NCI-H2107 treated with DMSO at 0.1 percent for 48 hours (cell line): ENCODE results near the gene RAP1GAP2.
"Not testable (repeated sequence)": the region's sequence is repeated elsewhere in the genome, so short reads cannot be mapped to it uniquely, and the experiment has no call there.

Source experiments
- DNase-seq: peaks from one replicate; lab custom pipeline; 2025; ENCODE audit not compliant: unreplicated experiment; lab: John Stamatoyannopoulos, UW

RAP1GAP2 gene

DNA sequence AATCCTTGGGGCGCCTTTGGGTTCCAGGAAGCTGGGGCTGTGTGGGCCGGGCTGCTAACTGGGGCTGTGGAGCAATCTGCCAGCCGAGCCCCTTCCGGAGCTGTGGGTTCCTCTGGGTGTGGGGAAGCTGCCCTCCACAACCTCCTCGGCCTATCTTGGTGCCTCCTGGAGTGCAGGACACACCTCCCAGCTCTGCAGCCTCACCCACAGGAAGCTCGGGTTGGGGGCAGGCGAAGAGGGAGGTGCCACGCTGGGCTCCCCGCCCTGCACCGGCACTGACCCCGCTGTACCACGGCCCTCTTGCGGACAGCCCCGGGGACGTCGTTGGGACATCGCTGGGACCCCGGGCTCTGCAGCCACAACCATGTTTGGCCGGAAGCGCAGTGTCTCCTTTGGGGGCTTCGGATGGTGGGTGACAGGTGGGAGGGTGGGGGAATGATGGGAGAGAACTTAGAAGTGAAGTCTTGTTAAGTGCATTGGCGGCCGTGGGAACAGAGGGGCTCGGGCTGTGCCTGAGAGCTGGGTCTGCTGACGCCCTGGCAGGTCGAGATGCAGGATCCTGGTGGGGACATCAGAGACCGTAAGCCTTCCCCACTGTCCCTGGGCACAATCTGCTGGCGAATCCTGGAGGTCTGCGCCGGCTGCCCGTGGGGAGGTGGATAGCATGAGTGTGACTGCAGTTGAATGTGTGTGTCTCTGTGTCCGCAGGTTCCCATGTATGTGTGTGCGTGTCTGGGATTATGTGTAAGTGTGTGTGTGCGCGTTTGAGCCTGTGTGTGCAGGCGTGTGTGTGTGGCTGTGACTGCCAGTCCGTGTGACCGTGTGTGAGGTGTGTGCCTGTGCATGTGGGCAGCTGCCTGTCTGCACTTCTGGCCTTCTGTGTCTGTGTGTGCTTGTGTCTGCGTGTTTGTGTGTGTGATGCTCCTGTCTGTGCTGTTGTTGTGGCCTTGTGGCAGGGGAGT is at the start of gene RAP1GAP2:
TSS of gene RAP1GAP2 (plus strand) at position 275 of the 962 bp plus-strand sequence. CDS start at position 365, 90 bp downstream.
- no peak for DNase-seq

DNA sequence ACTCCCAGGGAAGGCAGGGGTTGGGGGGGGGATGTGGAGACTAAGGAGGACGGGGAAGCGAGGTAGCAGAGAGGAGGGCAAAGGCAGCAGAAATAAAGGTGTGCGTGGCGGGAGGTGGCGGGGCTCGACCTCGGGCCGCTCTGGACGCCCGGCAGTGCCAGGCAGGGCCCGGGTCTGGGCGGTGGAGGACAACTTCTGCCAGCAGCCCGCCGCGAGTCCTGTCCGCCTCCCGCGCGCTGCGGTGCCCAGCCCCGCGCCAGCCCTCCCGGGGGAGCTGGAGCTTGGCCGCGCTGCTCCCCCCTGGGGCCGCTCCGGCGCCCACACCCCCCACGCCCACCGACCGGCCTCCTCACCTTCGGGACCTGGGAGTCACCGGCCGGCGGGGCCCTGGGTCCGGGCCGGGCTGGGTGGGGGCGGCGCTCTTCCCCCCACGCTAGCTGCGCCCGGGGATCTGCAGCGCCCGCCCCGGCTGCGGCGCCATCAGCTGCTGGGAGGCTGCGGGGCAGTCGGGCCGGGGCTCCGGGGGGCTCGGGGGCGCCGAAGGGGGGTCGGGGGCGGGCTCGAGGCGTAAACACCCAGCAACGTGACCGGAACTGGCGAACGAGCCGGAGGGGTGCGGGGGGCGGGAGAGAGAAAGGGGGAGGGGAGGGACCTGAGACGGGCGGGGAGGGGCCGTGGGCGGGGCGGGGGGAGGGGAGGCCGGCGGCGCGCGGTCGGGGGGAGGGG is 47.0 kb upstream of the RAP1GAP2 start, which contains the start of gene CCDC92B:
TSS of gene CCDC92B (minus strand) at position 595 of the 726 bp plus-strand sequence. CDS start 14,507 bp downstream, outside the sequence.
- DNase-seq, result no peak

DNA sequence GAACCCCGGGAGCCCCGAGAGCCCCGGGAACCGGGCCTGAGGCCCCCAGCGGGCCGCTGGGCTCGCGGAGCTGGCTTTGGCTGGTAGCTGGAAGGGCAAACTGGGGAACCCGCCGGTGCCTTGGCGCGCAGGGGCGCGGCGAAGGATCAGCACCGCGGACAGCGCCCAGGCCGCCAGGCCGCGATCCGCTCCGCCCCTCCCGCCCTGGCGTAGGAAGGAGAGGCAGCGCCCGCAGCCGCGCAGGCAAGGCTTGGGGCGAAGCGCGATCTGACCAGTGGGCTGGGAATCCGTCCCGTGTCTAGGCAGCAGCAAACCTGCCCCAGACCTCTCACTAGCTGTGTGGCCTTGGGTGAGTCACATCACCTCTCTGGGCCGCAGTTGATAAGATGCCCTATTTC is 46.5 kb upstream of the RAP1GAP2 start:
- DNase-seq, result no peak

DNA sequence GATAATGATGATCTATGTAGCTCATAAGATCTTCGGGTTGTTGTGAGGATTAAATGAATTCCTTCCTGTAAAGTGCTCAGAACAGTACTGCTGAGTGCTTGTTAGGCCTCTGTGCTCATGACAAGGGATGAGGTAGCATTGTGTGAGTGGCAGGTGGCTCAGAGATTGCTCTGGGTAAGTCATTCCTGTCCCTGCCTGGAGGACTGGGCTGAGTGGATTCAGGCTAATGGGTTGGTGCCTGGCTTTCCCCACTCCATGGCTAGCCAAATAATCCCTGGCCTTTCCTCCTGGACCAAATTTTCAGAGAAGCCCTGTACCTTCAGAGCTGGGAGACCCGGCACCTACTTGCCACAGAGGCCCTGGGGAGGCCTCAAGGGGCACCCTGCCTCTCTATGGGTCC is 45.5 kb upstream of the RAP1GAP2 start:
- DNase-seq, result no peak

DNA sequence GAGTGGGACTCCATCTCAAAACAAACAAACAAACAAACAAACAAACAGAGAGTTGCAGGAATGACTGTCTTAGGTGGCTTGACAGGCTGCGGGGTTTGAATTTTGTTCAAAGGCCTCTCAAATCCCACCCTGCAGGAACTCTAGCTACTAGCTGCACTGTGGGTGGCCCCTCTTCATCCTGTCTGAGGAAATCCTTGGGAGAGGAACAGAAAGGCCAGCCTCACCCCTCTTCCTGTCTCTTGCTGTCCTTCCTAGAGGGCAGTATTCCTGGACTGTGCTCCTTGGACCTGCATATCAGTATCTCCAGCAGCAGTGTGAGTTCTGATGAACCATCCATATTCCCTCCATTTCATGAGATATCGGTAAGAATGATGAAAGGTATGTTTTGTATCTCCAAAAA is 44.7 kb upstream of the RAP1GAP2 start:
- no peak for DNase-seq

DNA sequence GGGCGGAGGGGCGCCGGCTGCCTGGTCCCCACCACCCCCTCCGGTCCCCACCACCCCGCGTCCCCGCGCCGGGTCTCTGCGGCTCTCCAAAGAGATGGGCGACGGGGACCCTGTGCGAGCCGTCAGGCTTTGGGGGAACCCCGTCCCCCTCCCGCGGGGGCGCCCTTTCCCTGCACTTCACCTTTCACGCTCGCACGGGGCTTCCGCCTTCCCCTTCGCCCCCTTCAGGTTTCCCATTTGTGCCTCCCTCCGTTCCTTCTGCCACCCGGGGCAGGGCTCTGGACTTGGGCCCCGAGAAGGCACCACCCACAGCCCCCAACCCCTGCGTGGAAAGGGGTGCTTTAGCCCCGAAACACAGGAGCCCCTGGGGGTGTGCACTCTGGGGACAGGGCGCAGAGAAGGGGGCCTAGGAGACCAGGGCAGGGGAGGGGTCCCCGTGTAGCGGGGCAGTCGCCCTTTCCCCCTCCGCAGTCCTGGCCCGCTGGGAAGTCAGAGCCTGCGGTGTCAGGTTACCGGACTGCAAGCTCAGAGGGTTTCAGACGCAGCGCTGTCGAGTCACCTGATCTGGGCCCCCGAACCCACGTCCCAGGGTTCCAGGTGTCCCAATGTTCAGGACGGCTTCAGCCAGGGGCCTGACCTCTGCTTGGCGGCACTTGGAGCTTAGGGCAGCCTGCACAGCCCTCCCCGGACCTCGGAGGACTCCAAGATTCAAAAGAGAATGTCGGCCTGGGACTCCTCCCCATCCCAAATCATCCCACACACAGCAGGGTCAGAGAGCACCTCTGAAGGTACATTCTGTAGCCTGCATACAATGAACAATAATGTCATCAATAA is 40.1 kb upstream of the RAP1GAP2 start:
- DNase-seq, result no peak

DNA sequence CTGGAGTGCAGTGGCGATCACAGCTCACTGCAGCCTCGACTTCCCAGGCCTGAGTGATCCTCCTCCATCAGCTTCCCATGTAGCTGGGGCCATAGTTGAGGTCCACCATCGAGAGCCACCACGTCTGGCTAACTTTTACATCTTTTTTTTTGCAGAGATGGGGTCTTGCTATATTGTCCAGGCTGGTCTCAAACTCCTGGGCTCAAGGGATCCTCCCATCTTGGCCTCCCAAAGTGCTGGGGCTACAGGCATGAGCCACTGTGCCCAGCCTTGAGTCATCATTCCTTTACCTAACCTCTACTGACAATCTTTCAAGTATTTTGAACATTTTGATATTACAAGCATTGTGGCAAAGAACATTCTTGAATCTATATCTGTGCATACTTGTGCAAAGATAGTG is 37.4 kb upstream of the RAP1GAP2 start:
- DNase-seq, result no peak

DNA sequence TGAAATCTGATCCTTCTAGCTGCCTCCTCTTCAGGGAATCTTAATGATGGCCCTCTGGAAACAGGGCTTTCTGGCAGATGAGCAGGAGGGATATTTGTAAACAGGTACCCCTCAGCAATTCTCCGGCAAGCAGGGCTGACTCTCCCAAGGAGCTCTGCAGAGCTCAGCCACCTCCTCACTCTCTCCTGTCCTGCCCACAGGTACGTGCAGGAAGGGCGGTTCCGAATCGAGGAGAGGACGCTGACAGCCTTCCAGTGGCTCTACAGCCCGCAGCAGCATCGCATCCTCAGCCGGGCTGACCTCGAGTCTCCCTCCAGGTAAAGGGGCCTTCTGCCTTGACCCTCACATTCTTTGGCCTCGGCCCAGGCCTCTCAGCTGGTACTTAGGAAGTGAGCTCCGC is 26.1 kb upstream of the RAP1GAP2 start:
- no peak for DNase-seq

DNA sequence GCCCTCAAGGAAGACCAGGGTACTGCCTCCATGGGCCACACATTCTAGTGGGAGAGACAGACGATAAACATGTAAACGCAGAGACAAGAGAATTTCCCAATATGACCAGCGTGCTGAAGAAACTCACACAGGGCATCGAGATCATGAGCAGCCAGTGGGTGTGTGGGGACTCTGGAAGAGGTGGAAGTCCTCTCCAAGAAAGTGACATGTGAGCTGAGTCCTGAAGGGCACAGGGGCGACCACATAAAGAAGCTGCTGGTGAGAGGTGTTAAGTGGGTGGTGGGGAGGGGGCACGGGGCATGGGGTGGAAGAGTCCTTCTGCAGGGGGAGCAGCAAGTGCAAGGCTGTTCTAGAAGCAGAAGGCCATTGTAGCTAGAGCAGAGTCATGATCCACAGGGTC is 21.0 kb upstream of the RAP1GAP2 start:
- DNase-seq, result no peak

DNA sequence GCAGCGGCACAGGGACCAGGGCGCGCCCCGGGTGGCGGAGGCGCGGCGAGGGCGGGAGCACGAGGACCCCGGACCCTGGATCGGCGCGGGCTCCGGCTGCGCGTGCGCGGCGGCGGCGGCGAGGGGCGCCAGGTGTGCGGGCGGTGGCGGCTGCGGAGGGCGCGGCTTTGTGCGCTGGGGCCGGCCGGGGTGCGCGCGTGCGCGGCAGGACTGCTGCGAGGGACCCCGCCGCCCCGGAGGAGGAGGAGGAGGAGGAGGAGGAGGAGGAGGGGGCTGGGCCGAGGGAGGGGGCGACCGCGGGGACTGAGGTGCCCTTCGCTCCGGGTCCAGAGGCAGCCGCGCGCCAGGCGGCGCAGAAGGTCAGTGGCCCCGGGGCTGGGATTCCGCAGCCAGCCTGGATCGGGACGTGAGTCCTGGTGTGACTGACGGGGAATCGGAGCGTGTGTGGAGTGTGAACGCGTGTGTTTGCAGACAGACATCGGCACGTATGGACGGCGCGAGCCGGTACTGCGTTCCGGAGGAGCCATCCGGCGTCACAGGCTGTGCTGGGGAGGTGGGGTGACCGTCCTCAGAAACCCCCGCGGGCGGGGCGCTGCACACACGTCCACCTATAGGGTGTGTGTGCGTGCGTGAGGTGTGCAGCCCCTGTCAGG is 19.5 kb upstream of the RAP1GAP2 start:
- DNase-seq, result no peak

DNA sequence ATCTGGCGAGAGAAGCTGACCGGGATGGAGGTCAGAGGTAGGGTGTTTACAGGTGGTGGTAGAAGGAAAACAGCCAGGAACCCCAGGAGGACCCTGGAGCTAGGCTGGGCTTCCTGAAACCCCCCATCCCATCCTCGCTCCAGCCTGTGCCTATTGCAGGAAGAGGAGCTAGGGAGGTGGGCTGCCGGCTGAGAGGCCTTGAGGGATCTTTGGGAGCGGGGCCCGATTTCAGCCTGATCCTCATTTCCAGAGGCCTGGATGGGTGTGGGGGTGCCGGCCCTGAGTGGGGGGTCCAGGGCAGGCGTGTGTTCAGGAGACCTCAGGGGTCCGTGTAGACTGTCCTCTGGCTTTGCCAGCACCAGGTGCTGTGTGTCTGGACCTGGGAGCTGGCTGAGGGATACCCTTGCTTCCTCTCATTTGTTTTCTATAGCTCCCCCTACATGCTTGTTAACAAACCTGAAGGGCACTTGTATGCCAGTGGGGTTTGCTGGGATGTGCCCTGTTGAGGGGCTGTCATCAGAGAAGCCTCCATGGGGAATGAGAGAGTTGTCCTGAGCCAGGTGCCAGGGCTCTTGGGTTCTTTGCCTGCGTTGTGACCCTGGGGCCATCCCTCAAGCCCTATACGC is 18.9 kb upstream of the RAP1GAP2 start:
- DNase-seq, result no peak

DNA sequence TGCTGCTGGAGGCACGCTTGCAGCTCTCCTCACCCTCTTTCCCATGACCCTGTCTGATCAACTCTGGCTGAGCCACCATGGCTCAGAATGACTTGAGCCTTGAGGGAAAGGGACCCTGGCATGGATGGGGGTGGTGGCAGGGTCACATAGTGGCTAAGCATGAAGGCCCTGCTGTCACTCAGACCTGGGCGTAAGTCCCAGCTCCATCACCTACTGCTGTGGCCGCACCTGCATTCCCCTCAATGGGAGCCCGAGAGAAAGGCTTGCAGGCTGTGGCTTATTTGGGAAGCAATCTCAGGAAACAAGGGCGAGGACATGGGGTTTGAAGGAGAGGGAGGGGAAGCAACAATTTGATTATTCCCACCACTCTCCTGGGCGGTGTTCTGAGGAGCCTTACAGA is 17.7 kb upstream of the RAP1GAP2 start:
- DNase-seq, result no peak

DNA sequence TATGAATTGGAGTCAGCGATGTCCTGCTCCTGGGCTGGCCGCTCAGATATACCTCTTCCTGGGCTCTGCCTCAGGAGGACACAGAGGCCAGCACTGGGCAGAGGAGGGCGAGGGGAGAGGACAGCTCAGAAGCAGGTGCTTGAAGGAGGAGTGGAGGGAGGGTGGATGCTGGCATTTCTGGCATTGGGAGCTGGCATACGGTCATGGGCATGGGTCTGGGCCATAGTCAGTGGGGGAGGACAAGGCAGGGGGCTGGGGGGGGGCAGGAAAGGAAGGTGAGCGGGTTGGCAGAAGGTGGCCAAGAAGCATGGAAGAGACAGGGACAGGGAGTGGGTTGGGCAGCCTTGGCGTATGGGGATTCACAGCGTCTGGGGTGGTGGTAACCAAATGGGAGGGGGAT is 16.7 kb upstream of the RAP1GAP2 start:
- DNase-seq, result no peak

DNA sequence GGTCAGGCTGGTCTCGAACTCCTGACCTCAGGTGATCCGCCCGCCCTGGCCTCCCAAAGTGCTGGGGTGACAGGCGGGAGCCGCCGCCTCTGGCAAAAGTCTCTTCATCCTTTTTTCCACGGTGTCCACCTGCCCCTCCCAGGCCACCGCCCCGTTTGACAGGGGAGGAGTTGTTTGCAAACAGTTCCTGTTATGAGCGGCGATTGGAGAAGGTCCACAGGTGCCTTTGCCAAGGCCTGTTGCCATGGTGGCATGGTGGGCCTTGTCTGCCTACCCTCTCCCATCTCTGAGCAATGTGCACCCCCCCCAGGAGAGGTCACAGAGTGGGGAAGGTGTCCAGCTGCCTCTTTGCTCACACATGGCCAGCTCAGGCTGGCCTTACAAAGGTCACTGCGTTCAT is 16.0 kb upstream of the RAP1GAP2 start:
- DNase-seq, result no peak

DNA sequence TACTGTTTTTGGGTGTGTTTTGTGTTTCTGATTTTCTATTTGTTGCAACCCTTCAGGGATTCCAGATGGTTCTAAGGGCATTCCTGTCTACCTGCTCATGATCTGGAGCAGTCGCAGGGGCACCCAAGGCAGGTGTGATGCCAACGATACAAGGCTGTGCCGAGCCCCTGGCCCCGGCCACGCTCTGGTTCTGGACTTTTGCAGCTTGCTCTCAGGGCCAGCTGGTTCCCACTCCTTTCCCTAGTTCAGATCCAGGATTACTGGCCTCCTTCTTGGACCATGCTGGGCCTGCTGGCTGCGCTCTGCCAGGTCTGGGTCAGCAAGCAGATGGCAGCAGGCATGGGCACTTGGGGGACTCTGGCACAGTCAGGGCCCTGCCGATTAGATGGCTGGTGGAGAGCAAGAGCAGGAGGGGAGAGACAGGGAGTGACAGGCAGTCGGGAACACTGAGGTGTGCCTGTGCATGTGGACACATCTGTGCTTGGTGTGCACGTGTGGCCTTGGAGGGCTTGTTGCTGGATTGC is 15.2 kb upstream of the RAP1GAP2 start:
- no peak for DNase-seq

DNA sequence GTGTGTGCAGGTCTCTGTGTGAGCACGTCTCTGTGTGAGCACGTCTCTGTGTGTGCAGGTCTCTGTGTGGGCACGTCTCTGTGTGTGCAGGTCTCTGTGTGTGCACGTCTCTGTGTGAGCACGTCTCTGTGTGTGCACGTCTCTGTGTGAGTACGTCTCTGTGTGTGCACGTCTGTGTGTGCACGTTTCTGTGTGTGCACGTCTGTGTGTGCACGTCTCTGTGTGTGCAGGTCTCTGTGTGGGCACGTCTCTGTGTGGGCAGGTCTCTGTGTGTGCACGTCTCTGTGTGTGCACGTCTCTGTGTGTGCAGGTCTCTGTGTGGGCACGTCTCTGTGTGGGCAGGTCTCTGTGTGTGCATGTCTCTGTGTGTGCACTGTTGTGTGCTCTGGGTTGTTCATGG is 14.6 kb upstream of the RAP1GAP2 start:
- DNase-seq, result not testable (repeated sequence)

DNA sequence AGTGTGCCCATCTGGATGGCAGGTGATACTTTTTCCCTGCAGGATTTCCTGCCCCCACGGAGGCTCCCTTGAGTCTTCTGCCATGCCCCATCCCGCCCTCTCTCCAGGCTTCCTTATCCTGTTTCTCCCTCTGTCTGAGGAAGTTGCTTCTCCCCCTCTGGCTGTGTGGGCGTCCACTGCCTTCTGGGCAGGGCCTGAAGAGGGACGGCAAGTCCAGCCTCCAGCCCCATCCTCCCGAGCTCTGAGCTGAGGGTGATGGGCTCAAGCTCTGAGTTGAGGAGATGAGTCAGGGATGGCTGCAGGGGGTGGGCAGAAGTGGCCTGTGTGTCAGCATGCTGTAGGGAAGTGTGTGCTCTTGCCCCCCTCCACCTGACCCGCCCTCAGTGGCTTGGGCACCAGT is 14.2 kb upstream of the RAP1GAP2 start:
- DNase-seq, result no peak

DNA sequence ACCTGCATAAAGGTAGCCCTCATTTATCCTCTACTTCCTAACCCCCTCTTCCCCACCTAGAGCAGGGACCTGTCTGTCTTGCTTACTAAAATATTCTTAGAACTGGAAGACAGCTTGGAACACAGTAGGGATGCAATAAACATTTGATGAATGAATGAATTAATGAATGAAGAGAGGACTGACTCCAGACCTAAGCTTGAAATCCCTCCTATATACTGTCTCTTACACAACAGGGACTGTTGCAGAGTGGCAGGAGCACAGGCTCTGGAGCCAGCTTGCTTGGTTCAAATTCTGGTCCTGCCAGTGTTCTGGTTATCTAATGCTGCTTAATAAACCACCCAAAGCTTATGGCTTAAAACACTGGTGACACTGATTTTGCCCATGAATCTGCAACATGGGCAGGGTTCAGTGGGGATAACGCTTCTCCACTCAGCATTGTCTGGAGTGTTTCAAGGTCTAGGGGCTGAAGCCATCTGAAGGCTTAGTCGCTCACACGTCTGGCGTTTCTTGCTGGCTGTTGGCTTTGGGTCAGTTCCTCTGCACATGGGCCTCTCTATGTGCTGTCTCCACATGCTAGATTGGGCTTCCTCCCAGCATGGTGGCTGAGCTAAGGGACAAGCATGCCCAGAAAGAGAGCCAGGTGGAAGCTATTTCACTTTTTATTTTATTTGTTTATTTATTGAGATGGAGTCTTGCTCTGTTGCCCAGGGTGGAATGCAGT is 12.8 kb upstream of the RAP1GAP2 start:
- no peak for DNase-seq

DNA sequence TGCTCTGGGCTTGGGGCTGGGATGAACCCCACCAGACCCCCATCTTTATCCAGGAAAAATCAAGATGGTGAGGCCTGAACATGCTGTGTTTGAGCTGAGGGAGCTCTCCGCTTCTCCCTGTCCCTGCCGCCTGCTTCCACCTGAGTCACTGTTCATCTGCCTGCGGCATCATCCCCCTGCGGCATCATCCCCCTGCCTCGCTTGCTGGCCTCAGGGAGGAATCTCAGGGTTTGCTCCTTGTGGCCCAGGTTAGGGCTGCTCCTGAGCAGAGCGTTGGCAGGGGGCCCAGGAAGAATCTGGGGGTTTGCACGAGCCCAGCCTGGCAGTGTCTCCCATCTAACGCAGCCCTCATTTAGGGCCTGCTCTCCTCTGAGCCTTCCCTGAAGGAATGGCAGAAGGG is 11.4 kb upstream of the RAP1GAP2 start:
- DNase-seq, result no peak
